NOMO-1 treated with DMSO at 0.1 percent for 48 hours (cell line): ENCODE results near the gene GAMT.
"Not testable (repeated sequence)": the region's sequence is repeated elsewhere in the genome, so short reads cannot be mapped to it uniquely, and the experiment has no call there.

Experiments
- DNase-seq: peaks from one replicate; lab custom pipeline; 2025; ENCODE audit not compliant: unreplicated experiment; lab: John Stamatoyannopoulos, UW

Gene GAMT

GRCh38 chr19:1434040-1434366, 32.7 kb upstream of the GAMT start:
- DNase-seq, result no peak

- no peak for DNase-seq
These were observed 32.0 kb upstream of the GAMT start for GRCh38 chr19:1433119-1434039.

GRCh38 chr19:1432507-1432887, 31.2 kb upstream of the GAMT start:
- DNase-seq, result no peak

GRCh38 chr19:1431759-1432506, 30.6 kb upstream of the GAMT start:
- no peak for DNase-seq

GRCh38 chr19:1430246-1430645, 28.9 kb upstream of the GAMT start:
- no peak for DNase-seq

GRCh38 chr19:1429750-1430149, 28.4 kb upstream of the GAMT start:
- no peak for DNase-seq

- DNase-seq, result no peak
These were observed 27.5 kb upstream of the GAMT start for GRCh38 chr19:1428738-1429391.

- DNase-seq, result no peak
These were observed 26.0 kb upstream of the GAMT start for GRCh38 chr19:1427221-1427920.

GRCh38 chr19:1426736-1427135, 25.4 kb upstream of the GAMT start:
- DNase-seq, result no peak

- DNase-seq, result no peak
These were observed 24.6 kb upstream of the GAMT start for GRCh38 chr19:1425902-1426301.

- no peak for DNase-seq
These were observed 23.9 kb upstream of the GAMT start for GRCh38 chr19:1425102-1425837.

GRCh38 chr19:1424192-1424955, 23.0 kb upstream of the GAMT start:
- DNase-seq, result no peak

- DNase-seq, result no peak
These were observed 22.3 kb upstream of the GAMT start for GRCh38 chr19:1423436-1424191.

- DNase-seq, result no peak
These were observed 21.6 kb upstream of the GAMT start for GRCh38 chr19:1422943-1423342.

GRCh38 chr19:1422360-1422759, 21.0 kb upstream of the GAMT start:
- no peak for DNase-seq

- DNase-seq, result no peak
These were observed 20.6 kb upstream of the GAMT start for GRCh38 chr19:1421958-1422305.

- no peak for DNase-seq
These were observed 20.0 kb upstream of the GAMT start for GRCh38 chr19:1421218-1421957.

- no peak for DNase-seq
These were observed 19.2 kb upstream of the GAMT start for GRCh38 chr19:1420590-1420989.

GRCh38 chr19:1420085-1420484, 18.7 kb upstream of the GAMT start:
- DNase-seq, result not testable (repeated sequence)
